ENCODE results near the gene ARL15.

GRCh38 chr5:53884844-53885243 lies 425.5 kb downstream of the ARL15 start:
- no peak for TF ChIP-seq POLR2AphosphoS5 (IDR thresholded peaks at IDR 0.05)
- TF ChIP-seq POLR2A (IDR thresholded peaks at IDR 0.05): no peak
- TF ChIP-seq, protein P1, sequence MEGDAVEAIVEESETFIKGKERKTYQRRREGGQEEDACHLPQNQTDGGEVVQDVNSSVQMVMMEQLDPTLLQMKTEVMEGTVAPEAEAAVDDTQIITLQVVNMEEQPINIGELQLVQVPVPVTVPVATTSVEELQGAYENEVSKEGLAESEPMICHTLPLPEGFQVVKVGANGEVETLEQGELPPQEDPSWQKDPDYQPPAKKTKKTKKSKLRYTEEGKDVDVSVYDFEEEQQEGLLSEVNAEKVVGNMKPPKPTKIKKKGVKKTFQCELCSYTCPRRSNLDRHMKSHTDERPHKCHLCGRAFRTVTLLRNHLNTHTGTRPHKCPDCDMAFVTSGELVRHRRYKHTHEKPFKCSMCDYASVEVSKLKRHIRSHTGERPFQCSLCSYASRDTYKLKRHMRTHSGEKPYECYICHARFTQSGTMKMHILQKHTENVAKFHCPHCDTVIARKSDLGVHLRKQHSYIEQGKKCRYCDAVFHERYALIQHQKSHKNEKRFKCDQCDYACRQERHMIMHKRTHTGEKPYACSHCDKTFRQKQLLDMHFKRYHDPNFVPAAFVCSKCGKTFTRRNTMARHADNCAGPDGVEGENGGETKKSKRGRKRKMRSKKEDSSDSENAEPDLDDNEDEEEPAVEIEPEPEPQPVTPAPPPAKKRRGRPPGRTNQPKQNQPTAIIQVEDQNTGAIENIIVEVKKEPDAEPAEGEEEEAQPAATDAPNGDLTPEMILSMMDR (IDR thresholded peaks at IDR 0.05): no peak

Measured in breast epithelium (tissue), 3 donors.